Measurements from ENCODE around the gene OTOR. TPM values are rescaled to one million over a fixed set of nuclear protein-coding genes. Genes with fewer than 3 reads are reported as not detected.

The OTOR gene, protein sequence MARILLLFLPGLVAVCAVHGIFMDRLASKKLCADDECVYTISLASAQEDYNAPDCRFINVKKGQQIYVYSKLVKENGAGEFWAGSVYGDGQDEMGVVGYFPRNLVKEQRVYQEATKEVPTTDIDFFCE
- total RNA-seq: not detected in 2 replicates

DNA sequence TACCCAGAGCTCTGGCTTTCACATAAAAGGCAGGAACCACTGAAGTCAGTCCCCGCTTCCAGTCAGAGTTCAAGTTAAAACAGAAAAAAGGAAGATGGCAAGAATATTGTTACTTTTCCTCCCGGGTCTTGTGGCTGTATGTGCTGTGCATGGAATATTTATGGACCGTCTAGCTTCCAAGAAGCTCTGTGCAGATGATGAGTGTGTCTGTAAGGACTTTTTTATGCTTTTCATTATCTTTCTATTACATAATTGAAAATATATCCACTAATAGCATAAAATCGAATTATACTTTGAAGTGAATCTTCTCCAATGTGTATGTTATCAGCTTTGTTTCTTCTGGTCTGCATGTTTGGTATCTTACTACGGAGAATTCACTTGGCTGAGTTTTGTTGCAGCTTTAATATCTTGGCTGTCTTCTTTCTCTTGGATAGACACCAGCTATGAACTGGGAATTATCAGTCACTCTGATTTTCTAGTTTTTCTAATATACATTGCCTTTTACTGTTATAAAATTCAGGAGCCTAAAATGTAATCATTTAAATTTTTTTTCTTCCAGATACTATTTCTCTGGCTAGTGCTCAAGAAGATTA lies at the start of gene OTOR:
Gene OTOR, plus strand, starts transcription at position 51 of the 593 bp plus-strand sequence. Its CDS starts 44 bp downstream, at position 95.
- intact Hi-C loops (cut with micrococcal nuclease): no loop called here
- peaks cover 3% of the 10 kb centered on the region for H3K36me3 Mint-ChIP-seq (ENCODE audit: low read depth)
- H3K27ac Mint-ChIP-seq: no peak within 1 kb of the TSS
- H3K9me3 Mint-ChIP-seq: no peaks in the 10 kb centered on the region
- H3K4me3 Mint-ChIP-seq: no peak within 1 kb of the TSS
- H3K27me3 Mint-ChIP-seq: peaks cover 30% of the 10 kb centered on the region
- DNase-seq: no peak
- H3K4me1 Mint-ChIP-seq: peaks cover 2% of the 10 kb centered on the region

- Mint-ChIP-seq H3K4me1 (no peaks in the 10 kb centered on the region), H3K27me3 (peaks cover 16% of the 10 kb centered on the region), H3K27ac (no peak overlapping the region), H3K9me3 (no peaks in the 10 kb centered on the region), H3K4me3 (no peak overlapping the region), H3K36me3 (ENCODE audit: low read depth) (no peaks in the 10 kb centered on the region)
- intact Hi-C loops (cut with micrococcal nuclease): no loop called here
- no peak for DNase-seq
Measured at GRCh38 chr20:16699293-16699692, 48.9 kb upstream of the OTOR start.

DNA sequence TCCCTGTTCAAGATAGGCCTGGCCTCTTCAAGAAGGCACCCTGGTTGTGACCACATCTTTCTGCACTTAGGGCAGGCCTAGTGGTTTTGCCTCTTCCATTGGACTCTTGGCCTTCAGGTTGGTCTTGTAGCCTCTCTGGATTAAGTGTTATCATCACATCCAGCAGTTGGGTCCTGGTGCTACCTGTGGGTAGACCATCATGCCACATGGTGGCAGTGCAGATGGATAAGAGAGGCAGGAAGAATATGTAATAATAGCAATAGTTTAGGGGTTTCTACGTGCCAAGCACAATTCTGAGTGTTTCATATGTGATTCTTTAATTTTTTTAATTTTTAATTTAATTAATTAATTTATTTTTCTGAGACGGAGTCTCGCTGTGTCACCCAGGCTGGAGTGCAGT lies 46.9 kb upstream of the OTOR start:
- DNase-seq: peak; percentile 80
- intact Hi-C loops (cut with micrococcal nuclease): loop anchor here (1.0 kb wide), 1 partner anchor 60 kb away; no protein-coding TSS in a partner anchor
- peaks cover 10% of the 10 kb centered on the region for H3K27me3 Mint-ChIP-seq

GRCh38 chr20:16703570-16703969 lies 44.6 kb upstream of the OTOR start:
- Mint-ChIP-seq H3K9me3 (peaks cover 14% of the 10 kb centered on the region), H3K4me3 (no peak overlapping the region), H3K36me3 (ENCODE audit: low read depth) (peaks cover 3% of the 10 kb centered on the region), H3K27me3 (peaks cover 14% of the 10 kb centered on the region), H3K27ac (no peak overlapping the region), H3K4me1 (peaks cover 10% of the 10 kb centered on the region)
- intact Hi-C loops (cut with micrococcal nuclease): no loop called here
- DNase-seq: no peak

More for the DNA sequence above, 46.9 kb upstream of the OTOR start:
- Mint-ChIP-seq H3K4me1 (no peaks in the 10 kb centered on the region), H3K4me3 (no peak overlapping the region), H3K36me3 (ENCODE audit: low read depth) (peaks cover 2% of the 10 kb centered on the region), H3K9me3 (peaks cover 7% of the 10 kb centered on the region), H3K27ac (no peak overlapping the region)

DNA sequence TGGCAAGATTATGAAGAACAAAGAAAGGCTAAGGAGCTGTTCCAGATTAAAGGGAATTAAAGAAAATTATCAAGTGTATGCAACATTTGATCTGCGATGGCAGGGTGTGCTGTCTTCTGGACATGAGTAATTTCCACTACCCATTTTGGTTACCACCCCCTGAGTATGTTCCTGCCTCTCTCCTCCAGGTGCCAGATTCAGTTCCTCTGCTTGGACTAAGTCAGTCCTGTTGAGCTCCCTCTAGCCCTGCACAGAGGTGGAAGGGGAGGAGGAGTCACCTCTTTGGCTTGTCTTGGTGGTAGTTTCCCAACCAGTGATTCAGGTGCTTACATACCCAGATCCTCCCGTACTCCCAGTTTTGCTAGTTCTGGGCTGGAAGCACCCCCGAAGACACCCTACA lies 40.5 kb upstream of the OTOR start:
- Mint-ChIP-seq H3K4me3 (no peak overlapping the region), H3K4me1 (peaks cover 25% of the 10 kb centered on the region), H3K36me3 (ENCODE audit: low read depth) (peaks cover 3% of the 10 kb centered on the region), H3K27ac (no peak overlapping the region), H3K9me3 (peaks cover 14% of the 10 kb centered on the region), H3K27me3 (peaks cover 16% of the 10 kb centered on the region)
- intact Hi-C loops (cut with micrococcal nuclease): no loop called here
- no peak for DNase-seq

GRCh38 chr20:16708602-16709001 lies 39.6 kb upstream of the OTOR start:
- H3K4me3 Mint-ChIP-seq: peak overlapping the region; percentile 42
- H3K9me3 Mint-ChIP-seq: peaks cover 14% of the 10 kb centered on the region

DNA sequence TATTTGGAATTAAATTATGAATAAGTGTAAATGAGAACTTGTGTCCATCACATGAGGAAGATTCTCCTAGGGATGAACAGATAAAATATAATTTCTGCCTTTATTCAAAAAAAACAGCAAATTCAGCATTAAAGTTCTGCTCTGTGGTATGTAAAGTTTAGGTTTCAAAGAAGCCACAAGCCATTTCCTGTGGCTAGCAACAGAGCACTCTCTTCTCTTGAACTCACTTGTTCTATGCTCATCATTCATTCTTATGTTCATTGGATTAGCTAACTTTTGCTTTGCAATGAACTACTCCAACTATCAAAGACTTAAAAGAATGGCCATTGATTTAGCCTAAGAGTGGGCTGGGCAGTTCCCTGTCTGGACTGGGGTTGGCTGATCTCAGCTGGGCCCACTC lies 39.1 kb upstream of the OTOR start:
- DNase-seq: peak; percentile 82
- H3K9me3 Mint-ChIP-seq: peaks cover 14% of the 10 kb centered on the region
- H3K27ac Mint-ChIP-seq: no peak overlapping the region
- peak overlapping the region; percentile 42 for H3K4me3 Mint-ChIP-seq
- peaks cover 3% of the 10 kb centered on the region for H3K36me3 Mint-ChIP-seq (ENCODE audit: low read depth)
- peaks cover 25% of the 10 kb centered on the region for H3K4me1 Mint-ChIP-seq
- intact Hi-C loops (cut with micrococcal nuclease): no loop called here
- H3K27me3 Mint-ChIP-seq: peaks cover 21% of the 10 kb centered on the region

More at GRCh38 chr20:16708602-16709001, 39.6 kb upstream of the OTOR start:
- H3K27ac Mint-ChIP-seq: no peak overlapping the region
- H3K36me3 Mint-ChIP-seq (ENCODE audit: low read depth): peaks cover 3% of the 10 kb centered on the region
- peaks cover 18% of the 10 kb centered on the region for H3K27me3 Mint-ChIP-seq
- intact Hi-C loops (cut with micrococcal nuclease): no loop called here
- DNase-seq: no peak
- peaks cover 25% of the 10 kb centered on the region for H3K4me1 Mint-ChIP-seq

DNA sequence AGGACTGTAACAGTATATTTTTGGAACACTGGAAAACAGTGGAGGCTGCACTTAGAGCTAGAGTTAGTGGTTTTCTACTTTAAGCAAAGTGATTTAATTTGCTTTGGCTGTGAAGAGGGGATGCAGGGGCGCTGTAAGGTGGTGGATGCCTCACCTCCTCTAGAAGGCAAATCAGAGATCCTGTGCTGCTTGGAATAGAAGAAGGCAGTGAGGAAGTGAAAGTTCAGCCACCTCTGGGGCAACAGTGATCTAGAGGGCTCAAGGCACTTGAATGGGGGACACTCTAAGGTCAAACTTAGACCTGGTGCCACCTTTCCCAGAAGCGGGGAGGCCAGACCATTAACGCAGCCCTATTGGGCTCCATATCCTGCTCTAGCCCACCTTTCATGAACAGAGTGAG lies 37.4 kb upstream of the OTOR start:
- Mint-ChIP-seq H3K36me3 (ENCODE audit: low read depth) (peaks cover 2% of the 10 kb centered on the region), H3K4me3 (no peak overlapping the region), H3K27me3 (peaks cover 27% of the 10 kb centered on the region), H3K27ac (no peak overlapping the region), H3K4me1 (peaks cover 25% of the 10 kb centered on the region), H3K9me3 (peaks cover 8% of the 10 kb centered on the region)
- intact Hi-C loops (cut with micrococcal nuclease): no loop called here
- DNase-seq: no peak

GRCh38 chr20:16711661-16712258 lies 36.4 kb upstream of the OTOR start:
- intact Hi-C loops (cut with micrococcal nuclease): no loop called here
- Mint-ChIP-seq H3K4me3 (no peak overlapping the region), H3K36me3 (ENCODE audit: low read depth) (peaks cover 2% of the 10 kb centered on the region), H3K4me1 (peaks cover 25% of the 10 kb centered on the region), H3K9me3 (peaks cover 3% of the 10 kb centered on the region), H3K27me3 (peaks cover 31% of the 10 kb centered on the region), H3K27ac (no peak overlapping the region)
- no peak for DNase-seq

- Mint-ChIP-seq H3K36me3 (ENCODE audit: low read depth) (peaks cover 2% of the 10 kb centered on the region), H3K27ac (no peak overlapping the region), H3K4me1 (peaks cover 25% of the 10 kb centered on the region), H3K9me3 (no peaks in the 10 kb centered on the region), H3K4me3 (no peak overlapping the region), H3K27me3 (peaks cover 30% of the 10 kb centered on the region)
- no peak for DNase-seq
- intact Hi-C loops (cut with micrococcal nuclease): no loop called here
Measured at GRCh38 chr20:16712511-16712947, 35.6 kb upstream of the OTOR start.

DNA sequence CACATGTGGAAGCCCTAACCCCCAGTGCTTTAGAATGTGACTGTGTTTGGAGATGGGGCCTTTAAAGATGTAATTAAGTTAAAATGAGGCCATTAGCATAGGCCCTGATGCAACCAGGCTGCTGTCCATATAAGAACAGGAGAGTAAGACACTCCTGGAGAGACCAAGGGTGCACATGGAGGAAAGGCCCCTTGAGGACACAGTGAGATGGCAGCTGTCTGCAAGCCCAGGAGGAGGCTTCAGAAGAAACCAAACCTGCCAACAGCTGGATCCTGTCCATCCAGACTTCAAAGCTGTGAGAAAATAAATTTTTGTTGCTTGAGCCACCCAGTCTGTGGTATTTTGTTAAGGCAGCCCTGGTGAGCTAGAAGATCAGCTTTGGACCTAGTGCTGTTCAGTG lies 35.1 kb upstream of the OTOR start:
- Mint-ChIP-seq H3K4me1 (peaks cover 20% of the 10 kb centered on the region), H3K9me3 (no peaks in the 10 kb centered on the region), H3K27ac (no peak overlapping the region), H3K4me3 (no peak overlapping the region), H3K36me3 (ENCODE audit: low read depth) (no peaks in the 10 kb centered on the region), H3K27me3 (peaks cover 28% of the 10 kb centered on the region)
- no peak for DNase-seq
- intact Hi-C loops (cut with micrococcal nuclease): no loop called here

- Mint-ChIP-seq H3K36me3 (ENCODE audit: low read depth) (no peaks in the 10 kb centered on the region), H3K27me3 (peaks cover 34% of the 10 kb centered on the region), H3K9me3 (no peaks in the 10 kb centered on the region), H3K27ac (no peak overlapping the region), H3K4me1 (peaks cover 8% of the 10 kb centered on the region), H3K4me3 (no peak overlapping the region)
- intact Hi-C loops (cut with micrococcal nuclease): no loop called here
- no peak for DNase-seq
Measured at GRCh38 chr20:16714242-16714641, 33.9 kb upstream of the OTOR start.

DNA sequence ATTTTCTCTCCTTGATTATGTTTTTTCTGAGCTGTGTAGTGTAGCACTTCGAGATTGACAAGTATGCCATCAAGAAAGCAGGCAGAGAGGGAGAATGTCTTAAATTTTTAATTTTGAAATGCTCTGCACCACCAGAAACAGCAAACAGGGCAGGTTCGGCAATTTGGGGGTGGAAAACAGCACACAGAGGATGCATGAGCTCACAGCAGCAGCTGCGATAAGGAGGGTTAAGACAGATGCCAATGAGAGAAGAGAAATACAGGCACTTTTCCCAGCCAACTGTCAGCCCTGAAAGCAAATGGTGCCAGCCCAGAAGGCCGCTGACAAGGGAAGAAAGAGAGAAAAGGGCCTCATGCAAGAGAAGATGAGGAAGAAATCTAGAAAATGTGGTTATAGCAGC lies 33.4 kb upstream of the OTOR start:
- no peaks in the 10 kb centered on the region for H3K9me3 Mint-ChIP-seq
- H3K4me3 Mint-ChIP-seq: no peak overlapping the region
- peaks cover 3% of the 10 kb centered on the region for H3K4me1 Mint-ChIP-seq
- no peaks in the 10 kb centered on the region for H3K36me3 Mint-ChIP-seq (ENCODE audit: low read depth)
- intact Hi-C loops (cut with micrococcal nuclease): no loop called here
- no peak overlapping the region for H3K27ac Mint-ChIP-seq
- no peak for DNase-seq
- peaks cover 39% of the 10 kb centered on the region for H3K27me3 Mint-ChIP-seq

DNA sequence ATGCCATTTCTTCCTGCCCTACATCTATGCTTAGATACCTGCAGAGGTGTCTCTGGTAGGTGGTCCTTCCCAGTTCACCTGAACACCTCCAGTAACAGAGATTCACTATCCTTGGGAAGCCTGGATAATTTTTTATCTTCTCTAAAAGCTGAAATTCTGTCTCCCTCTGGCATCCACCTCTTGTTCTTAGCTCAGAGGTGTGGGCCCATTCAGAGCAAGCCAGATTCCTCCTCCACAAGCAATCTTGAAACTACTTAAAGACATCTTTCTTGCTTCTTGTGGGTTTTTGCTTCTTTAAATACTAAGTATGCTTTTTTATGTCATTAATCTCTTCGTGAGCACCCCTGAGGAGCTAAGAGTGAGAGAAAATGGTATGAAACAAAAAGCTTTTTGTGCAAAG lies 28.7 kb upstream of the OTOR start:
- intact Hi-C loops (cut with micrococcal nuclease): no loop called here
- no peak for DNase-seq
- no peak overlapping the region for H3K27ac Mint-ChIP-seq
- no peaks in the 10 kb centered on the region for H3K36me3 Mint-ChIP-seq (ENCODE audit: low read depth)
- no peak overlapping the region for H3K4me3 Mint-ChIP-seq
- H3K27me3 Mint-ChIP-seq: peaks cover 55% of the 10 kb centered on the region
- H3K9me3 Mint-ChIP-seq: peaks cover 4% of the 10 kb centered on the region
- H3K4me1 Mint-ChIP-seq: no peaks in the 10 kb centered on the region
